Hematopoietic multipotent progenitor cell (in vitro differentiated cells): ENCODE measurements around the gene HAGH. TPM values are rescaled to one million over a fixed set of nuclear protein-coding genes. Genes with fewer than 3 reads are reported as not detected.
"Not testable (repeated sequence)": the region's sequence is repeated elsewhere in the genome, so short reads cannot be mapped to it uniquely, and the experiment has no call there.

Experiments
- DNase-seq, 3 donors: peaks; one replicate each; pipeline ENCODE4 v3.0.0-alpha.2; 2011 to 2015; ENCODE audit warnings: low read depth in 2 of 3, low spot score in 2 of 3
- total RNA-seq: library from RNA; depleted of rRNA; stranded (reverse); fragments of >200 nt; gene quantifications from one replicate; pipeline ENCODE4 v1.2.3, GENCODE V29; 2012

Gene HAGH
- 46.6 TPM for total RNA-seq

- DNase-seq: peak; percentile 92 to 93 (median 92)
Measured at GRCh38 chr16:1826691-1827573, at the start of gene HAGH, which contains the start of gene FAHD1. Gene HAGH, minus strand, starts transcription at chr16:1826825. Its CDS starts 38 bp downstream, at chr16:1826787. Gene FAHD1, plus strand, starts transcription at chr16:1827206. Its CDS starts 33 bp downstream, at chr16:1827239.

- not testable (repeated sequence) for DNase-seq
Measured at GRCh38 chr16:1876066-1876465, 49.4 kb upstream of the HAGH start.

GRCh38 chr16:1874854-1875253 is 48.2 kb upstream of the HAGH start:
- no peak for DNase-seq

GRCh38 chr16:1871974-1872635 is 45.5 kb upstream of the HAGH start, which contains the start of gene MEIOB:
Gene MEIOB, minus strand, starts transcription at chr16:1872164. Its CDS starts 3,989 bp downstream, at chr16:1868175.
- DNase-seq: peak in 2 of 3 donors; percentile 42 to 54

GRCh38 chr16:1870365-1871082 is 43.9 kb upstream of the HAGH start:
- DNase-seq: no peak

- no peak for DNase-seq
Measured at GRCh38 chr16:1865902-1866690, 39.5 kb upstream of the HAGH start.

GRCh38 chr16:1863681-1864460 is 37.2 kb upstream of the HAGH start:
- peak in 2 of 3 donors; percentile 46 to 62 for DNase-seq

- DNase-seq: no peak
Measured at GRCh38 chr16:1862394-1862793, 35.8 kb upstream of the HAGH start.

- no peak for DNase-seq
Measured at GRCh38 chr16:1861730-1862129, 35.1 kb upstream of the HAGH start.

- DNase-seq: no peak
Measured at GRCh38 chr16:1859650-1860049, 33.0 kb upstream of the HAGH start.

GRCh38 chr16:1858189-1858865 is 31.7 kb upstream of the HAGH start:
- DNase-seq: no peak

- no peak for DNase-seq
Measured at GRCh38 chr16:1857433-1858097, 30.9 kb upstream of the HAGH start.

GRCh38 chr16:1851793-1852192 is 25.2 kb upstream of the HAGH start:
- no peak for DNase-seq

- DNase-seq: no peak
Measured at GRCh38 chr16:1850981-1851380, 24.4 kb upstream of the HAGH start.

- no peak for DNase-seq
Measured at GRCh38 chr16:1846416-1846815, 19.8 kb upstream of the HAGH start.

GRCh38 chr16:1845985-1846384 is 19.4 kb upstream of the HAGH start:
- no peak for DNase-seq

- no peak for DNase-seq
Measured at GRCh38 chr16:1839554-1839953, 12.9 kb upstream of the HAGH start.

- DNase-seq: no peak
Measured at GRCh38 chr16:1834096-1834495, 7.5 kb upstream of the HAGH start.
